ENCODE measurements around the gene TP53TG5.
"Not testable (repeated sequence)": the region's sequence is repeated elsewhere in the genome, so short reads cannot be mapped to it uniquely, and the experiment has no call there.

TP53TG5 gene

DNA sequence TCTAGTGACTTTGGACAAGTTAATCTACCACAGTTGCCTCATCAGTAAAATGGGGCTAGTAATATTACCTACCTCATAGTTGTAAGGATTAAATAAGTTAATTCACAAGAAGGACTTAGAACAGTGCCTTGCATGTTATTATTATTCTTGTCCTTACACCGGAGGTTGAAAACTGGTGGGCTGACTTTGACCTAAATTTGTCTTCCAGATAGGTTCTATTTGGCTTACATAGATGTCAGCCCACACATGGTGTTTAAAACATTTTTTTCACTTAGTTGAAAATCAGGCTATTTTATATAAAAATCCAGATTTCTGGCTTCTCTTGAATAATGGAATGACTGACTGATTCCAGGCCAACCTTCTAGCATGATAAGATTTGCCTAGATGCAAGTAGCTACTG is 11.9 kb downstream of the TP53TG5 start:
- DNase-seq (ENCODE audit: low read depth): no peak

DNA sequence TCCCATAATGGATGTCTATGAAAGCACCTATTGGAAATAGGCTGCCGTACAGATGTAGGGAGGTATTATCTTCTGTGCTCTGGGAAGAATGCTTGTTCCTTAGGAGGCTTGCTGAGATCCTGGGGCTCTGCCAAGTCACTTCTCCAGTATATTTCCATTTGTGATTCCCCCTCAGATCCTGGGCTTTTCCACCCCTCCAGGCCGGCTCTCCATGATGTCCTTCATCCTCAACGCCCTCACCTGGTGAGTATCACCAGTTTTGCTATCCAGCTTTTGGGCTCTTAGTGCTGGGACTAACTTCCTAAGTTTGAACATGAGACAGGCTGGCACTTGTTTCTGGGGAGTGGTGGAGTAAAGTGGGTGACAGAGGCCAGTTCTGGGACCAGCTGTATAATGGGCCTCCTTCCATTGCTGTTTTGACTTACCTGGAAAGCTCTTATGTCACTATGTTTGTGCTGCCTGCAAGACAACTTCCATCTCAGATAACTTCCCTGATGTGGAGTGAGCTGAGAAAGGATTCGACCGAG is 12.6 kb downstream of the TP53TG5 start:
- DNase-seq (ENCODE audit: low read depth): no peak

DNA sequence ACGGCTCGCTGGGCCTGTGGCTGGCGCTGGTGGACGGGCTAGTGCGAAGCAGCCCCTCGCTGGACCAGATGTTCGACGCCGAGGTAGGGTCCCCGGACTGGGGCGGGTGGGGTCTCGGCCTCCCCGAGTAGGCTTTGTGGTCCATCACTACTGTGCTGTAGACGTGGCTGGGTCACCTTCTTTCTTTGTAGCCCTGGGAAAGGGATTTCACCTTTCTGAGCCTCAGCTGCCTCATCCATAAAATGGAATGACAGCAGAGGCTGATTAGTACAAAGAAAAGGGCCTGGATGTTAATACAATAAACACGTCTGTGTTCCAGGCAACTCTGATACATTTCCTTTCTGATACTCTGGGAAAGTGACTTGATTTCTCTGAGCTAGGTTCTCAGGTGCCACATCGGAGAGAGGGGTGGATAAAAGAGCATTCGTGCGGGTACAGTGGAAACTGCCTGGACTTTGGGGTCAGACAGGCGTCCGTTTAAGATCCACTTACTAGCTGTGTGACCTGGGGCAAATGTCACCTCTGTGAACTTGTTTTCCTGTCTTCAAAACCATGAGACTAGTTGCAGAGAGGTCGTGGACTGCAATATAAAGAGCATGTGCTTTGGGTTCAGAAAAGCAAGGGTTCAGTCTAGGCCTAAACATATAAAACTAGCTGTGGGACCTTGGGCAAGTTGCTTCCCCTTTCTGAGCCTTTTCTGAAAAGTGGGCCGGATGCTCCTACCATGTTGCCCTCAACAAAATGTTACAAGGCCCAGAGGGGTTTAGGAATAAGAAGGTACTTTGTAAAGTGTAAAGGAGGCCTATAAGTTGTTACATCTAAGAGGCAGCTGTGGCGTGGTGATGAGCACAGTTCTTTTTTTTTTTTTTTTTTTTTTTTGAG is 14.3 kb downstream of the TP53TG5 start:
- DNase-seq (ENCODE audit: low read depth): no peak

DNA sequence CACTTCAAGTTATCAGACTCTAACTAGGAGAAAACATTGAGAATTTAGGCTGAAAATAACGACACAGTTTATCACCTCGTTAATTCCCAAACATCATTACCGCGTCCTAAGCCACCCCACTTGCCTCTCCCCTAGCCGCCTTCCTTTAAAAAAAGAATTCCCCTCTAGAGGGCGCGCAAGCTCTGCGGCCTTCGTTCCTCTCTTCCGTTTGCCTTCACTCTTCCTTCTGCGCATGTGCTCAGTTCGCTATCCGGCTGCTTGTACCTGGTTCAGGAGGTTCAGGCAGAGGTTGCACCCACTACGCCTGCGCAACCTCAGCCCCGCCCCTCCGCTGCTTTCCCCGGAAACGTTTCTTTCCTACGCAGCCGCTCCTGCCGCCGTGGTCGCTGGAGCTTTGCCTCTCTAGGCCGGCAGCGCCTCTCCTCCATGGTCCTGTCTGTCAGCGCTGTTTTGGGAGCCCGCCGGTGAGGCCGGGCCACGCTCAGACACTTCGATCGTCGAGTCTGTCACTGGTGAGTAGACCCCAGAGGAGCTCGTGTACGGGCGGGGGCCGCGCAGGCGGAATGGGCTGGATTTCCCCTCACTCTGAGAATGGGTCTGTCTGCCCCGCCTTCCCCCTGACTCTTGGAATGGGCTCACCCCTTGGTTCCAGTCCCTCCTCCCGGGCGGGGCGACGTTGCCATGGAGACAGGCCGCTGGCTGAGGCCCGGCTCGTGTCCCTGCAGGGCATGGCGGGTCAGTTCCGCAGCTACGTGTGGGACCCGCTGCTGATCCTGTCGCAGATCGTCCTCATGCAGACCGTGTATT is 15.1 kb downstream of the TP53TG5 start, which contains the start of gene SYS1:
SYS1 (plus strand) TSS at position 353 of the 807 bp plus-strand sequence; CDS start at position 729, 376 bp downstream.
- DNase-seq (ENCODE audit: low read depth): peak; percentile 96

DNA sequence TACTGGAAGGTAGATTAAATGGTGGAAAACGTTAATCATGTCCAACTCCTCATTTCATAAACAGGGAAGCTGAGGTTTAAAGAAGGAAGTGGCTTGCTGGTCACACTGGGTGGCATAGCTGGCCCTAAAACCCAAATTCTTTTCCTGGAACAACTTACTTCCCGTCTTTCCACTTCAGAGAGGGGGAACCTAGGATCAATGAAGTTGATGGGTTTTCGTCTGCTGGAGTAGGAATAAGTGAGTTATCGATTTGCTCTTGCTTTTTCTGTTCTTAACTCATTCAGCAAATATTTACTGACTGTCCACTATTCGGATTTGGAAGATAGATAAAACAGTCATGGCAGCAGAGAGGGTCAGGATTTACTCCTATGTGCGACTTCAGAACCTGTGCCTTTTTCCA is 16.3 kb downstream of the TP53TG5 start:
- no peak for DNase-seq (ENCODE audit: low read depth)

DNA sequence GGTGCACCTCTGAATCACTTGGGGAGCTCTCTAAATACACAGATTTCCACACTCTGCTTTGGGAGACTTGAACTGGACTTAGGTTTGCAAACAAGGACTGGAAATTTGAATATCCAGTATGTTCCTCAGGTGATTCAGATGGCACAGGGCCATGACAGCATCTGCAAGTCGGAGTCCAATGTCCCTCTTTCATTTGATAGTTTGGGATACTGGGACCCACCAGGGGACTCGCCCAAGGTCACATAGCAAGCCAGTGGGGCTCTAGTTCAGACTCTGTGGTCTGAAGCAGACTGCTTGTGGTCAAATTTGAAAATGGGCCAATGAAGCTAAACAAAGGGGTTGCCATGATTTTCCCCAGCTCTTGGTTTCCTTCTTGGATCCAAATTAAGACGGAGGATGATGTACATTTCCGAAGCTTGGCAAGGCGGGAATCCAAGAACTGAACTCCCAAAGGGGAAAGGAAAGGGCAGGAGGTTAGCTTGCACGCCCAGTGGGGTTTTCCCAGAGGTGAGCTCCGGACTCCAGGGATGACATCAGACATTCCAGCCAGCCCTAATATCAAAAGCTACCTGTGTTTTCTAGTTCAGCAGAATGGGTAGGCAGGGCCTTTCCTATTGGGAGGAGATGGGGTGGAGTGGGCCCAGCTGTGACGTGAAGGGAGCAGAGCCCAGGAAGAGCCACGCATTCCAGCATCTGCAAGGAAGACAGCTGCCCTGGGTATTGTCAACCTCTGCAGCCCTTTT is 18.5 kb downstream of the TP53TG5 start:
- peak; percentile 62 for DNase-seq (ENCODE audit: low read depth)

DNA sequence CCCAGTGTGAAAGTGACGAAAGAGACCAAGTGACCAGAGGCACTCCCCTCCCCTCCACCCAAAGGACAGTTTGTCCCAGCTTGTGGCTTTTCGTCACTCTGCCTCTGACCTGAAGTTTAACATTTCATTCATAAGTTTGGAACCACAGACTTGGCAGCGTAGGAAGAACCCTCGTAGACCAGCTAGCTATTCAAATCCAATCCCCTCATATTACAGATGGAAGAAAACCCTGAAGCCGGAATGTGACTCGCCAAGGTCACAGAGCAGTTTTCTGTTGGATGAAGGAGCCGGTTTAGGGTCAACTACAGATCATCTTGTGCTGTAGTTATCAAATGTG is 19.1 kb downstream of the TP53TG5 start:
- DNase-seq (ENCODE audit: low read depth): no peak

DNA sequence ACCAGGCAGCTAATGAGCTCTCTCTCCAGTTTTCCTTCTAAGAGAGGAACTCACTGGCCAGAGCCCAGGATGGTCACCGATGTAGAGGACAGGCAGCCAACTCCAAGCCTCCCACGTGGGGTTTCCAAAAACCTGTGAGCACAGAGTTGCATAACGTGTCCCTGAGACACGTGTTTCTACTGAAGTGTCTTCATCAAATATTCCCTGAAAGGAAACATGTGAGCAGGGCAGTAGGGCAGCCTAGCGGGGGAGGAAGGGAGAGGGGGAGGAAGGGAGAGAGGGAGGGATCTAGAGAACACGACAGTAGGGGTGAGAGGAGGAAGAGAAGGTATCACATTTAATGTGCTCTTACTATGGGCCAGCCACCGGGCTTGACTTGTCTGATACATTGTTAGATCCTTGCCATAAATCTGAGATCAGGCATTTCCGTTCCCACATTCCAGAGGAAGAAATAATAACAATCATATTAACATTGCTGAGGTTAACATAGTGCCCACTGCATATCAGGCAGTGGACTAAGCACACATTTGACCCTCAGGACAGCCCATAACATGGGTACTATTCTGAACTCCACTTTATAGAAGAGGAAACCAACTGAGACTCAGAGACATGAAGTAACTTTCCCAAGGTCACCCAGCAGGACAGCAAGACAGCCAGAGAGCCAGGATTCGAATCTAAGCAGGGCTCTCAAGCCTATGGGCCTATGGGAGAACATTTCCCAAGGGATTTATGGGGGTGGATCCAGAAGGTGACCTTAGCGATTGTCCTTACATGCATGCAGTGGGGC is 19.6 kb downstream of the TP53TG5 start:
- peak; percentile 72 for DNase-seq (ENCODE audit: low read depth)

DNA sequence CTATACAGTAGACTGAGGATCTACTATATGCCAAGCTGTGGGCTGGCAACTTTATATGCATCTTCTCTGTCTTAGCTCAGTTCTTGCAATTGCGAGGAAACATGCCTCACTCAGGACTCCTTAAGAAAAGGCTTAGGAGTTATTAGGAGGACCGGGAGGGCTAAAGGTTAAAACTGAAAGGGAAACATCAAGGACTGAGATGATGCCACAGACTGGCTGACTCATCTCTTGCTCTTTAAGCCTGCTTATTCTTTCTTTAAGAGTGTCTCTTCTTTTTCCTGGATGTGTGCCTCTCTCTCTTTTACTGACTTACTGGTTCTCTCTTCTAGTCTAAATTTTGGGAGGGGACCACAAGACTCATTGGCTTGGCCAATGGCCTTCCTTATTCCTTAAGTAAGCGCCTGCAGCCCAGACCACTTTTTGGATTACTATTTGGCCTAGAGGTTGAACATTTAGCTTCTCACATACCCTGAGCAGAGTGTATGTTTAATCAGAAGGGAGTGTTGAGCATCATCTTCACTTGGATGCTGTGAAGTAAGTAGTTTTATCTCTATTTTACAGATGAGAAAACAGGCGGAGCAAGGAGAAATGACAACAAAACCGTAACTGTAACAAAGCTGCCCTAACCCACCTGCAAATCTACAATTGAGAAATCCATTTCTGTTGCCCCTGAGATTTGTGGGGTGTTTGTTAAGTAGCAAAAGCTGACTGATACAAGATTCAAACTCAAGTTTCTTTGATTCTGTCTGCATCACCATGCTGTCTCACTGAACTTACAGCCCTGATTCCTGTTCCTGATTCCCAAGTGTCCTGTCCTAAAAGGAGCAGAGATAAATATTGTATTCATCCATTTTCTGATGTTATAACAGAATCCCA is 22.7 kb downstream of the TP53TG5 start:
- peak; percentile 59 for DNase-seq (ENCODE audit: low read depth)

DNA sequence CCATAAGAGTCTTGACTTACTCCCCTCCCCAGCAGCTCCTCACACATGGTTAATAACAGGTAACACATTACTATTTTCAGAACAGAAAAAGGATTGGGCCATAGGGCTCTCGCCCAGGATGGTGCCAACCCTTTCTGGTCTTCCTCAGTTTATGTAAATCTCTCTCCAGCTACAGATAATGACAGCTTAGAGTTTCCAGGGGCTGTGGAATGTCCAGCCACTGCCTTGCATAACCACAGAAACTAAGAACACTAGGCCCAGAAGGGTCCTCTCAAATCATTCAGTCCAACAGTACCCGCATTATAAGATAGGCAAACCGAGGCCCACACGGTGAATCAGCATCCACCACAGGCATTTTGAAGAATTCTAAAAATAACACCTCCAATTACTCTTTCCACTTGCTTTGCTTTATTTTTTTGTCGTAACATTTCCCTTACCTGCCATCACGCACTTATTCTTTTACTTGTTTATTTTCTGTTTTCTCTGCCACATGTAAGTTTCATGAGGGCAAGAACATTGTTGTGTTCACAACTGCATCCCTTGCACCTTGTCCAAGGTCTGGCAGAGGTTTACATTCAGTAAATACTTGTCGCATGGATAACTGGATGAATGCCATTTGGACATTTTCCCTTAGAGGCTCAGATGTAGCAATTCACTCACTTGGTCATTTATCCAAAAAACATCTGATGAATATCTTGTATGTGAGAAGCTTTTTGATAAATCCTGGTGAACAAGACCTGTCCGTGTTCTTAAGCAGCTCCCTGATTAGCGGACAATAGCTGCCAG is 23.5 kb downstream of the TP53TG5 start:
- no peak for DNase-seq (ENCODE audit: low read depth)

DNA sequence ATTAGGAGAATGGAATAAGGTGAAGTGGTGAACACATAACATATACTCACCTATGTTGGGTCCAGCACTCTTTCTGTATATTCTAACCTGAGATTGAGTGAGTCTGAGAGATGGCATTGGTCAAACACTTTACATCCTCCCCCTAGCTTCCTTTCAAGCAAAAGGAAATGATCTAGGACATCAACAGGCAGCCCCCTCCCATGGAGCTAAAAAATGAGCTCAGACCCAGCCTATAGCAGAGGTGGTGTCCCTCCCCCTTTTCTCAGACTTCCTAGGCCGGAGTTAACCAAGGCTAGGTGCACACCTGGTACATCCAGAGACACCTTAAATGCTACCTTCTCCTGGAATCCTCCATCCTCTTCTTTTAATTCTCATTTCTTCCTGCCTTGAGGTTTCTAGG is 24.4 kb downstream of the TP53TG5 start:
- no peak for DNase-seq (ENCODE audit: low read depth)

DNA sequence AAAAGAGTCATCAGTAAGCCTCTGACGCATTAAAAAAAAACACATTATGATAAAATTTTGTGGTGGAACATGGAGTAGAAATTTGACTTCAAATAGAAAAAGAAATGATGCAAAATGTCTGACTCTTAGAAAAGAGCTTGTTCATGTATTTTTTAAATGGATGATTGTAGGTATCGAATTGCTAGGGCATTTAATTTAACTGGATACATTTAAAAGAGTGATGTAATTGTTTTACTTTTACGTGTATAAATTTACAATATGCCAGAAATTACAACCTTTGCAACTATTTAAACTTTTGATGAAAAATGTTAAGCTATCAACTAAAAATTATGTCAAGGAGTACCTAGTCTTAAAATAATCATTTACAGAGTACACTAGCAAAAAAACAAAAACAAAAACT is 25.4 kb downstream of the TP53TG5 start:
- DNase-seq (ENCODE audit: low read depth): no peak

DNA sequence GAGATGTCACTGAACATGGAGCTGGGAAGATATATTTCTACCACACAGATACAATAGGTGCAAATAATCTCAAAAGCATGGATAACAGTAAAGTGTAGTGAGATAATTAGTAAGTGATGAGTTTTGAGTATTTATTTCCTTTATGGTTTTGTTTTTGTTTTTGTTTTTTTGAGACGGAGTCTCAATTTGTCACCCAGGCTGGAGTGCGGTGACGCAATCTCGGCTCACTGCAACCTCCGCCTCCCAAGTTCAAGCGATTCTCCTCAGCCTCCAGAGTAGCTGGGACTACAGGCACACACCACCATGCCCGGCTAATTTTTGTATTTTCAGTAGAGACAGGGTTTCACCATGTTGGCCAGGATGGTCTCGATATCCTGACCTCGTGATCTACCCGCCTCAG is 27.3 kb downstream of the TP53TG5 start:
- DNase-seq (ENCODE audit: low read depth): not testable (repeated sequence)

DNA sequence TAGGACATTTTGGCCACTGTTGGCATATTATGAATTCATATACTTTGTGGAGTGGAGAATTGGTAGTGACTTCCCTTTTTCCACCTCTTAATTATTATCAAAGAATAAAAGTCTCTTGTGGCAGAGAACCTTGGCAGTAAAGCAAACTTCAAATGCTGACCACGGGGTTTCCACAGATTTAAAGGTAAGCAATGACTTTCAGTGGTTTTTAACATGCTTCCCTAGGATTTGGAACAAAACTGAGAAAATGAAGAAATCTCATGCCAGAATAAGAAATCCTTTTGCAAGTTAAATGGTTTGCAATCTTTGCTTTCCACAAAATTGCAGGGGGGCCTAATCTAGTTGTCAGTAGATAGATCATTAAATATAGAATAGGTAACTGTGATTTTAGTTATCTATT is 27.9 kb downstream of the TP53TG5 start:
- no peak for DNase-seq (ENCODE audit: low read depth)

DNA sequence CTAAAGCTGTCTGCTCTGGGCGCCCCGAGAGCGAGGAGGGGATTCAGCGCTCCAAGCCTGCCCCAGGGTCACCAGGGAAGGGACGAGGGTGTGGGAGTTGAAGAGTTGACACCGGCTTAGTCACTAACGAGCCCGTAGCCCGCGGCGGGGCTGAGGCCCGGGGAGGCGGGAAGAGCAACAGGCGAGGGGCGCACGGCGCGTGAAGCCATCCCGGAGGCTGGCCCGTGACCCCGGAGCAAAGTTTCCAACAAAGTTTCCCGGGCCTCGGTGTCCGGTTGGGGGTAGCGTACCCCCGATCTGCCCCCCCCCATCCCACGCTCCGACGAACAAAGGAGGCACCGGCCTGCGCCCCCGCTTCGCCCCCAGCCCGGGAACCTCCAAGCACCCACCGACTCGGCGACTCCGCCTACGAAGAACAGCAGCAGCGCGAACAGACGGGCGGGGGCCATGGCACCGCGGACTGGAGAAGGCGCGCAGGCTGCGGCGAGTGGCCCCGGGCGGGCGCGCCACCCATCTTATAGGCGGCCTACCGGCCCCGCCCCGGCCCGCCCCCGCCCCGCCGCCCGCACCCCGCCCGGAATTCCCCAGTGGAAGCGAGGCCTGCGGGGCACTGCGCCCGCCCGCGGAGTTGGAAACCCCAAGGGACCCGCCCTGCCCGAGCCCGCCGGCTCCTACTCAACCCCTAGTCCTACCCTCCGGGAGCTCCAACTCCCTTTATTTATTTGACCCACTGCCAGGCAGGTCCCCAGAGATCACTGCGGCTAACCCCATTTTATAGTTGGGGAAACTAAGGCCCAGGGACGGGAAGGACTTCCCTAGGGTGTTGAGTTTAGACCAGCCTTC is 30.0 kb downstream of the TP53TG5 start, which contains the start of gene SDC4:
SDC4 (minus strand) TSS at position 489 of the 843 bp plus-strand sequence; CDS start at position 449, 40 bp downstream.
- DNase-seq (ENCODE audit: low read depth): no peak

DNA sequence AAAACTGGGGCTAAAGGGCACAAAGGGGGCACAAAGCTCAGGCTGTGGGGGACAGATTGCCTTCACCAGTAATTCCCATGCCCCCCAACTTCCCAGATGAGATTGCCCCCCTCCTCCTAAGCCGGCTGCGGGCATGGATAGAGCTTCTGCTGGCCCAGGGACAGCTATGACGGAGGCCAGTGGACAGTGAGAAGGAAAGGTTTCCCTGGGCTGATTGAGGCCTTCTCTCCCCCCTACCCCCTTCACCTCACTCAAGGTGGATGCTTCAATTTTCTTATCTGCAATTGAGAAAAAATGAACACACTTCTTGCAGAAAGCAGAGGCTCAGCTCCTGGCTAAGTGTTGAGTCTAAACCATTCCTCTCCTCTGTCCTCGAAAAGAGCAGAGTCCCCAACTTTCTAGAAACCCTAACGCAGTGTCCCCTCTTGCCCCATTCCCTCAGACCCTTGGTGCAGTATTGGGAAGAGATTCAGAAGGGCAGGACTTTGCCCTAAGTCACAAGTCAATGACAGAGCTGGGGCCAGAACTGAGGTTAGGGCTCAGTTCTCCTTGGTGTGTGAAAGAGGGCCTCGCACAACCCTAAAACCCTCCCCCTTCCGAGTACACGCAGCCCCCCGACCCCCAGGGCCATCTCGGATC is 30.7 kb downstream of the TP53TG5 start:
- no peak for DNase-seq (ENCODE audit: low read depth)

DNA sequence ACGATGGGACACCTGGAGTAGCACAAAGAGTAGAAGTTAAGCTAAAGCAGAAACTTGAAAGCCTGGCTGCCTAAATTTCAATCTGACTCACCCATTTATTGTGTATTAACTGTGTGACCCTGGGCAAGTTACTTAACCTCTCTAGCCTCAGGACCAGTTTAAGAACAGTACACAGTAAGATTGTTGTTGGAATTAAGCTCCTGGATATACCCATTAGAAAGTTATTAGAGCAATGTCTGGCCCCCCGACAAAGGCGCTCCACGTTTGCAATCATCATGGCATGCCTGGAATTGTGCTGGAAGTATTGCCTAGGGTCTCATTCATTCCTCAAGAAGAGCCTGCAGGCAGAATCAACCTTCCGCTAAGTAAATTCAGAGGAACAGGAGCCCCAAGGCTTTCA is 31.3 kb downstream of the TP53TG5 start:
- DNase-seq (ENCODE audit: low read depth): no peak

DNA sequence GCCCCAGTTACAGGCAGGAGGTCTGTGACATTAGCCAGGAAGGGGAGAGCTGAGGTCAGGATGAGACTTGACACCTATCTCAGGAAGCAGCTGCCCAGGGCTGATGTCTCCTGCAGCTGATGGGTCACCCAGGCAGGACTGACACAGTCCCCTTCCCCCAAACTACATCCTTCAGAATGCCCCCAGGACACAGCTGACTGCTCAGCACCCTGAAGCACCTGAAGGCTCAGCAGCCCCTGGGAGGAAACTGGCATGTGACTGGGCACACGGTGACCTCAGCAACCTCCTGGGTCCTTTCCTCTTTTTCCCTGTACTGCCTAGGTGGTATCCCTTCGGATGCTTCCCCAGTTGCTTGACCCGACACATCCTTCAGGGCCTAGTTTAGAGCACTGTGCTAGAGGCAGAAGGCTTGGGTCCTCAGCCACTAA is 31.8 kb downstream of the TP53TG5 start:
- no peak for DNase-seq (ENCODE audit: low read depth)
